Fibroblast of lung (primary cell): Measurements from ENCODE around the gene EXOSC7. TPM values are rescaled to one million over a fixed set of nuclear protein-coding genes. Genes with fewer than 3 reads are reported as not detected.
A peak's percentile ranks its signal among the peaks of the same experiment; 100 is the strongest.
"Not testable (repeated sequence)": the region's sequence is repeated elsewhere in the genome, so short reads cannot be mapped to it uniquely, and the experiment has no call there.

Experiments used
- DNase-seq, 2 donors: peaks; one replicate each; pipeline versions ENCODE4 v3.0.0 to v3.0.0-alpha.2; 2010; ENCODE audit warnings: low read depth in 2 of 2
- H2AFZ ChIP-seq: 2 replicates; pipeline ENCODE4 v1.5.1; 2012; ENCODE audit warnings: low read length, control low read depth, inconsistent platforms
- H3K27ac ChIP-seq: 2 replicates; pipeline ENCODE4 v1.5.1; 2011; ENCODE audit warnings: low read length, control low read depth; ENCODE audit not compliant: insufficient read depth
- H3K27me3 ChIP-seq: 2 replicates; pipeline ENCODE4 v1.5.1; 2011; ENCODE audit warnings: mild to moderate bottlenecking, low read length; ENCODE audit not compliant: control insufficient read depth, insufficient read depth
- H3K36me3 ChIP-seq: 2 replicates; pipeline ENCODE4 v1.5.1; 2011; ENCODE audit warnings: low read length; ENCODE audit not compliant: control insufficient read depth, insufficient read depth
- H3K4me1 ChIP-seq: 2 replicates; pipeline ENCODE4 v1.5.1; 2011; ENCODE audit warnings: low read length; ENCODE audit not compliant: control insufficient read depth, insufficient read depth; ENCODE audit errors: extremely low read depth
- H3K4me2 ChIP-seq: 2 replicates; pipeline ENCODE4 v1.5.1; 2011; ENCODE audit warnings: low read length, control low read depth; ENCODE audit not compliant: insufficient read depth; ENCODE audit errors: extremely low read depth
- H3K4me3 ChIP-seq, 4 experiments: fragments of 200-600 bp in 1 of 4; sonication (generic) in 1 of 4; replicated peaks in 1 of 4; 2 replicates each; pipeline ENCODE4 v1.5.1; 2011 to 2016; ENCODE audit warnings: low read length in 4 of 4, low read depth in 3 of 4, mild to moderate bottlenecking in 3 of 4, control low read depth in 2 of 4, inconsistent platforms in 1 of 4, mixed read lengths in 1 of 4; ENCODE audit not compliant: insufficient read depth in 1 of 4; ENCODE audit errors: control extremely low read depth in 1 of 4
- H3K79me2 ChIP-seq: 2 replicates; pipeline ENCODE4 v1.5.1; 2012; ENCODE audit warnings: mild to moderate bottlenecking, low read length, inconsistent platforms; ENCODE audit not compliant: control insufficient read depth, insufficient read depth
- H3K9ac ChIP-seq: 2 replicates; pipeline ENCODE4 v1.5.1; 2011; ENCODE audit warnings: mild to moderate bottlenecking, low read length, control low read depth; ENCODE audit not compliant: insufficient read depth
- H3K9me3 ChIP-seq: 2 replicates; pipeline ENCODE4 v1.5.1; 2012; ENCODE audit warnings: low read depth, low read length; ENCODE audit not compliant: control insufficient read depth, insufficient read depth
- H4K20me1 ChIP-seq: 2 replicates; pipeline ENCODE4 v1.5.1; 2011; ENCODE audit warnings: low read length; ENCODE audit not compliant: control insufficient read depth, insufficient read depth; ENCODE audit errors: extremely low read depth
- EZH2 ChIP-seq: IDR thresholded peaks from 2 replicates; pipeline ENCODE4 v1.5.1; 2012; ENCODE audit warnings: low read length, control low read depth, mild to moderate bottlenecking; ENCODE audit errors: missing control alignments
- polyA plus RNA-seq, 2 donors: library from polyadenylated mRNA; depleted of rRNA in 1 of 2; stranded (reverse) in 1 of 2; unstranded in 1 of 2; fragments of >200 nt; gene quantifications; 2 replicates each; pipeline ENCODE4 v1.2.1, GENCODE V29; 2011 to 2012; ENCODE audit warnings: missing spikeins in 1 of 2
- total RNA-seq: library from RNA; depleted of rRNA; stranded (reverse); fragments of >200 nt; gene quantifications from 2 replicates; pipeline ENCODE4 v1.2.1, GENCODE V29; 2014
- TF ChIP-seq, protein P1 (sequence below), 2 donors: IDR thresholded peaks in 1 of 2; conservative IDR thresholded peaks in 1 of 2; 1 replicate in 1 of 2; 2 replicates in 1 of 2; pipeline ENCODE4 v1.5.1; 2011 to 2012; ENCODE audit warnings: low read length in 2 of 2, control low read depth in 1 of 2, inconsistent platforms in 1 of 2, low read depth in 1 of 2, mild to moderate bottlenecking in 1 of 2

Gene EXOSC7
- total and polyA plus RNA-seq, 2 donors (not counting 1 experiment from before 2014, with no cell fraction given), result 58.8 to 72.5 TPM

DNA sequence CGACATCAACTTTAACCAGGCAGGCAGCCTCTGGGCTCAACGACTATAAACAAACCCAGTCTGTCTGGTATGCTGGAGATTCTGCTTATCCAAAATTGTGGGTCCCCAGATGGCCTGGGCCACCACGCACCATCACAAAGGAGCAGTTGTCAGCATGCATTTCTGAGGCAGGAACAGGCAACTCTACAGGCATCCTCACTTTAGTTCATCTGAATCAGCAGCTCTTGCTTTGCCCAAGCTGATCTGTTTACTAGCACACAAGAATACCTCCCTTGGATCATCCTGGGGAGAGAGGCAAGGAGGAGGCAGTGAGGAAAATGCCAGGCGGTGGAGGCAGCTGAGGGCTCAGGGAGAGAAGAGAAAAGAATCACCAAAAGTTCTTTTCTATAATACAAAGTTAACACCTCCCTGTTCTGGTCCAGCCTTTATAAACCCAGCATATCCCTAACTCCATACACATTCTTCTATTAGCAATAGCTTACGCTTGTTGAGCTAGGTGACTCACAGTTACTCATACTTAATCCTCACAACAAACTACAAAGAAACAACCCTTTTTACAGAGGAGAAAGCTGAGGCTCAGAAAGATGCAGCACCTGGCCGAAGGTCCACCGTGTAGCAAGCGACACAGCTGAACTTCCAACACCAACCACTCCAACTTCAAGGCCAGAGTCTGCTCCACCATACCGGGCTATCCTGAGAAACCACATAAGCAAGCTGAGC, 33.7 kb upstream of the EXOSC7 start:
- H3K79me2 ChIP-seq, result no peaks in the 10 kb centered on the region
- DNase-seq, result peak; percentile 52 to 53
- H4K20me1 ChIP-seq, result no peaks in the 10 kb centered on the region
- no peaks in the 10 kb centered on the region for H3K27me3 ChIP-seq
- no peak overlapping the region for H3K9ac ChIP-seq
- H2AFZ ChIP-seq, result no peak overlapping the region
- H3K4me1 ChIP-seq, result peaks cover 2% of the 10 kb centered on the region
- H3K36me3 ChIP-seq, result peaks cover 5% of the 10 kb centered on the region
- H3K4me2 ChIP-seq, result no peak overlapping the region
- peak overlapping the region; percentile 17 for H3K27ac ChIP-seq
- TF ChIP-seq EZH2, result no peak
- TF ChIP-seq, protein P1, sequence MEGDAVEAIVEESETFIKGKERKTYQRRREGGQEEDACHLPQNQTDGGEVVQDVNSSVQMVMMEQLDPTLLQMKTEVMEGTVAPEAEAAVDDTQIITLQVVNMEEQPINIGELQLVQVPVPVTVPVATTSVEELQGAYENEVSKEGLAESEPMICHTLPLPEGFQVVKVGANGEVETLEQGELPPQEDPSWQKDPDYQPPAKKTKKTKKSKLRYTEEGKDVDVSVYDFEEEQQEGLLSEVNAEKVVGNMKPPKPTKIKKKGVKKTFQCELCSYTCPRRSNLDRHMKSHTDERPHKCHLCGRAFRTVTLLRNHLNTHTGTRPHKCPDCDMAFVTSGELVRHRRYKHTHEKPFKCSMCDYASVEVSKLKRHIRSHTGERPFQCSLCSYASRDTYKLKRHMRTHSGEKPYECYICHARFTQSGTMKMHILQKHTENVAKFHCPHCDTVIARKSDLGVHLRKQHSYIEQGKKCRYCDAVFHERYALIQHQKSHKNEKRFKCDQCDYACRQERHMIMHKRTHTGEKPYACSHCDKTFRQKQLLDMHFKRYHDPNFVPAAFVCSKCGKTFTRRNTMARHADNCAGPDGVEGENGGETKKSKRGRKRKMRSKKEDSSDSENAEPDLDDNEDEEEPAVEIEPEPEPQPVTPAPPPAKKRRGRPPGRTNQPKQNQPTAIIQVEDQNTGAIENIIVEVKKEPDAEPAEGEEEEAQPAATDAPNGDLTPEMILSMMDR (conservative IDR thresholded peaks at IDR 0.05 in 1 of 2, IDR thresholded peaks at IDR 0.05 in 1 of 2; ENCODE audit: low read depth in 1 of 2, low read length in 2 of 2), result no peak
- no peaks in the 10 kb centered on the region for H3K9me3 ChIP-seq
- no peak overlapping the region for H3K4me3 ChIP-seq

DNA sequence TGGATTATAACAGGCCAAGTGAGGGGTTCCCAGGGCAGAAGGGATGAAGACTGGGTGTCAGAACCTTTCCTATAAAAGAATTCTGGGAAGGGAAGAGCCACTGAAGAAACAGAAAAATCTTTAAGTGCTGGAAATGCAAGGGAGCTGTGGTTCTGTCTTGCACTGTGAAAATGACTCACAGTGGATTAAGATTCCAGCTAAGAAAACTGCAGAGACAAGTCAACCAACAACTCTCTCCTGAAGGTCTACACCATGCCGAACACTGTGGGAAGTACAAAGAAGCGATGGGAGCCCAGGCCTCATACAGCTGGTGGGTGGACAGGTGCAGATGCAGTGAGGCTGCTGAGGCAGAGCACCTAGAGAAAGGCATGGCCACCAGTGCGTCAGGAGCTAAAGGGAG, 27.8 kb upstream of the EXOSC7 start:
- Histone ChIP-seq H3K9ac (no peak overlapping the region), H3K27ac (no peak overlapping the region), H3K4me2 (no peak overlapping the region), H3K27me3 (no peaks in the 10 kb centered on the region), H3K4me3 (no peak overlapping the region), H4K20me1 (no peaks in the 10 kb centered on the region), H2AFZ (no peak overlapping the region), H3K79me2 (no peaks in the 10 kb centered on the region), H3K36me3 (peaks cover 1% of the 10 kb centered on the region), H3K9me3 (no peaks in the 10 kb centered on the region), H3K4me1 (no peaks in the 10 kb centered on the region)
- no peak for DNase-seq
- TF ChIP-seq EZH2, result no peak

DNA sequence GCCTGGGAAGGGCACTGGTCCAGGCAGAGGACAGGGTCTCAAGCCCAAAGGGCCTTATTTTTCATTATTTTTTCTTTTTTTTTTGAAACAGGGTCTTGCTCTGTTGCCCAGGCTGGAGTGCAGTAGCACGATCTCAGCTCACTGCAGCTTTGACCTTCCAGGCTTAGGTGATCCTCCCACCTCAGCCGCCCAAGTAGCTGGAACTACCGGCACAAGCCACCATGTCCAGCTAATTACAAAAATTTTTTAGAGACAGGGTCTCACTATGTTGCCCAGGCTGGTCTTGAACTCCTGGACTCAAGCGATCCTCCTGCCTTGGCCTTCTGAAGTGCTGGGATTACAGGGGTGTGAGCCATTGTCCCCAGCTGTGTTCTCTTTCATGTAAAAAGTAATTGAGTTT, 26.3 kb upstream of the EXOSC7 start:
- not testable (repeated sequence) for H4K20me1 ChIP-seq, H3K36me3 ChIP-seq, H3K79me2 ChIP-seq, H3K9ac ChIP-seq, DNase-seq, H3K4me3 ChIP-seq, H3K27ac ChIP-seq, H2AFZ ChIP-seq, H3K27me3 ChIP-seq, H3K4me1 ChIP-seq, H3K9me3 ChIP-seq, H3K4me2 ChIP-seq

DNA sequence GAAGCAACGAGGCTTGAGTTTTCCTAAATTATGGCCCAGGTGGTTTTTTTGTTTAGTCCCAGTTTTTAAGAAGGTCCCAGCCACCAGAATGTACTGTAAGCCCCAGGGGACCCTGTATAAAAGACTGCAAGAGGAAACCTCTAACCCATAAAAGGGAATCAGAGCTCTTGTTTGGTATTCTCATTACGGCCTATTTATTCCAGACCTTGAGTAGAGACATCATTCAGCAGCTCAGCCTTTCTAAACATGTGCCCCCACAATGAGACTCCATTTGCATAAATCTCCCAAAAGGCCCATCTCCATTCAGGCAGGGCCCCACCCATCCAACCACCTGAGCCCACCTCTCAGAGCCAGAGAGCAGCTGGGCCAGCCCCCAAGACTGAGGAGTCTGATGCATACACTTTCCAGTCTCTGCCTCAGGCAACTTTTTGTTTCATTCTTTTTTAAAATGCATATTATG, 25.7 kb upstream of the EXOSC7 start:
- H3K79me2 ChIP-seq, result no peaks in the 10 kb centered on the region
- H3K27ac ChIP-seq, result no peak overlapping the region
- no peaks in the 10 kb centered on the region for H4K20me1 ChIP-seq

More for the DNA sequence above, 25.7 kb upstream of the EXOSC7 start:
- no peaks in the 10 kb centered on the region for H3K9me3 ChIP-seq
- no peak overlapping the region for H2AFZ ChIP-seq
- DNase-seq, result no peak
- TF ChIP-seq EZH2, result no peak
- TF ChIP-seq, protein P1 (conservative IDR thresholded peaks at IDR 0.05 in 1 of 2, IDR thresholded peaks at IDR 0.05 in 1 of 2; ENCODE audit: low read depth in 1 of 2, low read length in 2 of 2), result no peak
- H3K4me3 ChIP-seq, result no peak overlapping the region
- H3K36me3 ChIP-seq, result no peaks in the 10 kb centered on the region
- H3K27me3 ChIP-seq, result no peaks in the 10 kb centered on the region
- peaks cover 2% of the 10 kb centered on the region for H3K4me1 ChIP-seq
- no peak overlapping the region for H3K4me2 ChIP-seq
- H3K9ac ChIP-seq, result no peak overlapping the region
